KMS-11 (cell line): ENCODE results near the gene SERPINA3.

Experiments used
- H2AFZ ChIP-seq: fragments of 200-600 bp; sonication (generic); 2 replicates; pipeline ENCODE4 v1.6.1; 2016; ENCODE audit warnings: antibody characterized with exemption, mixed run types, low read depth
- H3K27ac ChIP-seq: fragments of 200-600 bp; sonication (generic); 2 replicates; pipeline ENCODE4 v1.6.1; 2016; ENCODE audit warnings: mild to moderate bottlenecking, mixed run types
- H3K27me3 ChIP-seq: fragments of 200-600 bp; sonication (generic); 2 replicates; pipeline ENCODE4 v1.6.1; 2017; ENCODE audit warnings: mild to moderate bottlenecking, low read depth, mixed run types, moderate library complexity; ENCODE audit not compliant: insufficient read depth
- H3K36me3 ChIP-seq: fragments of 200-600 bp; sonication (generic); 2 replicates; pipeline ENCODE4 v1.6.1; 2017; ENCODE audit warnings: mild to moderate bottlenecking, mixed run types; ENCODE audit not compliant: insufficient read depth
- H3K4me1 ChIP-seq: fragments of 200-600 bp; sonication (generic); 2 replicates; pipeline ENCODE4 v1.6.1; 2016; ENCODE audit warnings: mild to moderate bottlenecking, low read depth, mixed run types; ENCODE audit not compliant: poor library complexity, severe bottlenecking
- H3K4me2 ChIP-seq: fragments of 200-600 bp; sonication (generic); 2 replicates; pipeline ENCODE4 v1.7.0; 2016; ENCODE audit warnings: mild to moderate bottlenecking, mixed run types
- H3K4me3 ChIP-seq: fragments of 200-600 bp; sonication (generic); IDR thresholded peaks from 2 replicates; pipeline ENCODE4 v1.6.1; 2017; ENCODE audit warnings: low read depth, low read length, mixed read lengths; ENCODE audit not compliant: insufficient read depth
- H3K79me2 ChIP-seq: fragments of 200-600 bp; sonication (generic); 2 replicates; pipeline ENCODE4 v1.6.1; 2016; ENCODE audit warnings: low read depth, mixed run types; ENCODE audit not compliant: insufficient read depth
- H3K9ac ChIP-seq: fragments of 200-600 bp; sonication (generic); 2 replicates; pipeline ENCODE4 v1.6.1; 2016; ENCODE audit warnings: mild to moderate bottlenecking, mixed run types
- H4K20me1 ChIP-seq: fragments of 200-600 bp; sonication (generic); 2 replicates; pipeline ENCODE4 v1.6.1; 2016; ENCODE audit warnings: mild to moderate bottlenecking, mixed run types; ENCODE audit not compliant: insufficient read depth
- TF ChIP-seq, protein P1 (sequence below): fragments of 200-600 bp; sonication (generic); conservative IDR thresholded peaks from 2 replicates; pipeline ENCODE4 v1.6.1; 2017; ENCODE audit warnings: low read depth, mild to moderate bottlenecking, antibody characterized with exemption, low read length, moderate library complexity, mixed read lengths

Gene SERPINA3

DNA sequence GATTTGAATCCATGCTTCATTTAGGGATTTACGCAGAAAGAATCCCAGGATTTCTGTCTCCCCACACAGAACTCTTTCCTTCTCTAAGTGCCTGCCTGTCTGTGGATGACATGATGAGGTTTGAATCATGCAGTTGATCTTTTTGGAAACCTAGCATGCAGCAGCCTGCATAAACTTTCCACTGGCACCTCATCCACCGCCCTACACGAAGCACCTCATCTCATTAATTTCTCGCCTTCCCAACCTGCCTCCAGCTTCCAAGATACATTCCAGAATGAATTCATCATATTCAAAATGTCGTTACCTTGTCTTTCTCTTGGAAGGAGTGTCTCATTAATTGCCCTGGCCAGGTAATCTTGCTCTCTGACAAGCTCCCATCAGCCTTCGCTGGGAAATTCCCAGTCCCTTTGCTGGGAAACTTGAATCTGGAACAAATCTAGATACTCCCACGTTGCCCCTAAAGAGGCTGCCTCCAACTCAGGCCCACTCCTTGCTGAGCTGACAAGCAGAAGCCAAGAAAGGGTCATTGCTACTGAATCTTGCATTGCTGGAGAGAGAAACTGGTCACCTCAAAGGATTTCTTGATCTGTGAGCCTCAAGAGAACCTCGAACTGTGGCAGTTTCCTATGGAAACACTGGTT, 48.2 kb downstream of the SERPINA3 start:
- H2AFZ ChIP-seq = no peak overlapping the region
- H3K79me2 ChIP-seq = no peaks in the 10 kb centered on the region
- TF ChIP-seq, protein P1, sequence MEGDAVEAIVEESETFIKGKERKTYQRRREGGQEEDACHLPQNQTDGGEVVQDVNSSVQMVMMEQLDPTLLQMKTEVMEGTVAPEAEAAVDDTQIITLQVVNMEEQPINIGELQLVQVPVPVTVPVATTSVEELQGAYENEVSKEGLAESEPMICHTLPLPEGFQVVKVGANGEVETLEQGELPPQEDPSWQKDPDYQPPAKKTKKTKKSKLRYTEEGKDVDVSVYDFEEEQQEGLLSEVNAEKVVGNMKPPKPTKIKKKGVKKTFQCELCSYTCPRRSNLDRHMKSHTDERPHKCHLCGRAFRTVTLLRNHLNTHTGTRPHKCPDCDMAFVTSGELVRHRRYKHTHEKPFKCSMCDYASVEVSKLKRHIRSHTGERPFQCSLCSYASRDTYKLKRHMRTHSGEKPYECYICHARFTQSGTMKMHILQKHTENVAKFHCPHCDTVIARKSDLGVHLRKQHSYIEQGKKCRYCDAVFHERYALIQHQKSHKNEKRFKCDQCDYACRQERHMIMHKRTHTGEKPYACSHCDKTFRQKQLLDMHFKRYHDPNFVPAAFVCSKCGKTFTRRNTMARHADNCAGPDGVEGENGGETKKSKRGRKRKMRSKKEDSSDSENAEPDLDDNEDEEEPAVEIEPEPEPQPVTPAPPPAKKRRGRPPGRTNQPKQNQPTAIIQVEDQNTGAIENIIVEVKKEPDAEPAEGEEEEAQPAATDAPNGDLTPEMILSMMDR = no peak
- no peak overlapping the region for H3K4me3 ChIP-seq
- H3K27ac ChIP-seq = no peak overlapping the region
- no peaks in the 10 kb centered on the region for H3K4me1 ChIP-seq
- no peaks in the 10 kb centered on the region for H3K27me3 ChIP-seq
- H3K9ac ChIP-seq = no peak overlapping the region
- no peak overlapping the region for H3K4me2 ChIP-seq
- H3K36me3 ChIP-seq = no peaks in the 10 kb centered on the region
- no peaks in the 10 kb centered on the region for H4K20me1 ChIP-seq

DNA sequence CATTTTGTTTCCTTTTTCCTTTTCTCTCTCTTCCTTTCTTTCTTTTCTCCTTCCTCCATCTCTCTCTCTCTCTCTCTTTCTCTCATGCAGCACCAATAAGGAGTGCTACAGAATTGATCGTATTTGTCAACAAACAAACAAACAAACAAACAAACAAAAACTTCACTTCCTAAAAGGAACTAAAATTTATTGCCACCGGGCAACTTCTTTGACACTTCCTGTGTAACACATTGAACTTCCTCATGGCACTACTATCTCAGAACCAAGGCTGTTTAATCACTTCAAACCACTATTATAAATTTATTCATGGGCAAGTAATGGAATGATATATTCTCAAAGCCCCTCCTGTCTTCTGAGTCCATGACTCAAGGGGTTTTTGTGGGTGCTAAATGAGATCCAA, 51.3 kb downstream of the SERPINA3 start:
- no peaks in the 10 kb centered on the region for H3K27me3 ChIP-seq
- H2AFZ ChIP-seq = no peak overlapping the region
- H3K4me2 ChIP-seq = no peak overlapping the region
- no peaks in the 10 kb centered on the region for H3K4me1 ChIP-seq
- no peak overlapping the region for H3K9ac ChIP-seq
- H3K36me3 ChIP-seq = no peaks in the 10 kb centered on the region
- TF ChIP-seq, protein P1 = no peak
- H4K20me1 ChIP-seq = no peaks in the 10 kb centered on the region
- H3K4me3 ChIP-seq = no peak overlapping the region
- no peak overlapping the region for H3K27ac ChIP-seq
- H3K79me2 ChIP-seq = no peaks in the 10 kb centered on the region

DNA sequence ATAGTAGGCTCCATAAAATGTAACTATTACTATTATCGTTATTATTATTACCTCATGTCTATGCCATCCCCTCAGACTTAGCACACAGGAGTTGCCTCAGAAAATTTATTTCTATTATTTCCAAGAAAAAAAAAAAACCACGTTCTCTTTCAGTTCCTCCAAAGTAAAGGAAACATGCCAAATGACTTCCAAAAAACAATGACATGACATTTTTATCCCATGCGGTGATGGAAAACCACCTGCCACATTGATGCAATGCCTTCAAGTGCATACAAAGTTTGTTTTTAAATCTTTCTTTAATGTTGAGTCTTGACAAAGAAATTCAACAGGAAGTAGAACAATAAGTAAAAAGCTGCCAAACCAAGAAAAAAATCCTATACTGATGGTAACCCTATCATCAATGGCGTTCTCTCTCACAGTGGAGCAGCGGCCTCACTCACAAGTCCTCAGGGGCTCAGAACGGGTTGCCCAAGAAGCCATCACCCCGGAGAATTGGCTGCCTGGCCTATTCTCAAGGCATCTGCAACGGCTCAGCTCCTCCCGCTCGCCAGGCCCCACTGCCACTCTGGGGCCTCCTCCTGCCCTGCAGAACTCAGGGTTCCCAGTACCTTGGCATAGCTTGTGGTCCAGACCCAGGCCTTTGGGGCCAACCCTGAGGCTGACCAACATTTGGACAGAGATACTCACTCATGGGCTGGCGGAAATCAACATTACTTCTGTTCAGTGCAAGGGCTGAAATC, 51.9 kb downstream of the SERPINA3 start:
- H3K36me3 ChIP-seq = no peaks in the 10 kb centered on the region
- no peaks in the 10 kb centered on the region for H4K20me1 ChIP-seq
- no peak overlapping the region for H3K27ac ChIP-seq
- H3K4me1 ChIP-seq = no peaks in the 10 kb centered on the region
- no peaks in the 10 kb centered on the region for H3K27me3 ChIP-seq
- TF ChIP-seq, protein P1 = no peak
- H2AFZ ChIP-seq = no peak overlapping the region
- H3K79me2 ChIP-seq = no peaks in the 10 kb centered on the region
- H3K4me2 ChIP-seq = no peak overlapping the region
- H3K9ac ChIP-seq = no peak overlapping the region
- H3K4me3 ChIP-seq = no peak overlapping the region

DNA sequence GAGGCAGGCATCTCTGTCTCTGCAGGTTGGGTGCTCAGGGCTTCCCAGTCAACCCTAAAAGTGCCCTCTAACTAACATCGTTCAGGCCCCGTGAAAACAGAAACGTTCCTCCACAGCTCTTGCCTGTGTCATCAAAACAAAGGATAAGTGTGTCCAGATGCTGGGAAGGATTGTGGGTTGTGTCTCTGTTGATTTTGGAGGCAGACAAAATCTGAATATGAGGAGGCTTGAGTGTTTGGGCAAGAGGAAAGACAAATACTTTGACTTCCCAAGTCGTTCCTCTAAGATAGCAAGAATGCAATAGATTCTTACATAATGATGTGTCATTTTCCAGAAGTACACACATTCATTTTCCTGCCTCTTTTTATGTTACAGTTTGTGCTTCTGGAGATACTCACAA, 52.9 kb downstream of the SERPINA3 start:
- Histone ChIP-seq H3K27me3 (no peaks in the 10 kb centered on the region), H4K20me1 (no peaks in the 10 kb centered on the region), H3K4me1 (no peaks in the 10 kb centered on the region), H3K27ac (no peak overlapping the region), H2AFZ (no peak overlapping the region), H3K9ac (no peak overlapping the region), H3K36me3 (no peaks in the 10 kb centered on the region), H3K4me2 (no peak overlapping the region), H3K4me3 (no peak overlapping the region), H3K79me2 (no peaks in the 10 kb centered on the region)
- TF ChIP-seq, protein P1 = no peak
